PC-3 (cell line): ENCODE results near the gene CES2.

Source experiments
- CTCF ChIP-seq: fragments of 300-600 bp; sonication (generic); conservative IDR thresholded peaks from 2 replicates; pipeline ENCODE4 v1.5.1; 2017; ENCODE audit warnings: antibody characterized with exemption, low read depth, mild to moderate bottlenecking, low read length
- EZH2 ChIP-seq: fragments of 300-600 bp; sonication (generic); IDR thresholded peaks from one replicate; pipeline ENCODE4 v1.6.1; 2017; ENCODE audit warnings: antibody characterized with exemption, mild to moderate bottlenecking, low read length; ENCODE audit not compliant: unreplicated experiment
- EZH2phosphoT487 ChIP-seq: fragments of 300-600 bp; sonication (generic); IDR thresholded peaks from 2 replicates; pipeline ENCODE4 v1.6.1; 2018; ENCODE audit warnings: mild to moderate bottlenecking, antibody characterized with exemption, low read length, borderline replicate concordance

GRCh38 chr16:66894948-66895688, 40.2 kb upstream of the CES2 start:
- TF ChIP-seq CTCF, result peak; percentile 81
- TF ChIP-seq EZH2, result no peak
- no peak for TF ChIP-seq EZH2phosphoT487
